Mesenchymal stem cell (in vitro differentiated cells and primary cell): ENCODE measurements around the gene RACGAP1.

Experiments used
- DNase-seq: peaks from one replicate; pipeline ENCODE4 v3.0.0-alpha.2; 2013
- H2AFZ ChIP-seq: one replicate; pipeline ENCODE4 v1.6.1; 2013; ENCODE audit warnings: low read depth, mild to moderate bottlenecking, control low read depth, inconsistent platforms, low read length, moderate library complexity
- H2AK5ac ChIP-seq: 2 replicates; pipeline ENCODE4 v1.6.1; 2013; ENCODE audit warnings: low read length, moderate library complexity, mild to moderate bottlenecking, inconsistent platforms; ENCODE audit not compliant: severe bottlenecking
- H2BK120ac ChIP-seq: one replicate; pipeline ENCODE4 v1.6.1; 2013; ENCODE audit warnings: low read depth, mild to moderate bottlenecking, inconsistent platforms, low read length, moderate library complexity
- H2BK12ac ChIP-seq, 2 experiments: one replicate each; pipeline ENCODE4 v1.6.1; 2013; ENCODE audit warnings: inconsistent platforms in 2 of 2, low read length in 2 of 2, mild to moderate bottlenecking in 2 of 2, moderate library complexity in 2 of 2, control low read depth in 1 of 2
- H2BK15ac ChIP-seq: one replicate; pipeline ENCODE4 v1.6.1; 2013; ENCODE audit warnings: mild to moderate bottlenecking, low read depth, inconsistent platforms; ENCODE audit not compliant: poor library complexity, severe bottlenecking
- H2BK5ac ChIP-seq: 2 replicates; pipeline ENCODE4 v1.6.1; 2013; ENCODE audit warnings: low read depth, mild to moderate bottlenecking, low read length, control low read depth, inconsistent platforms; ENCODE audit not compliant: poor library complexity, severe bottlenecking
- H3K14ac ChIP-seq, 2 experiments: one replicate each; pipeline ENCODE4 v1.6.1; 2013; ENCODE audit warnings: inconsistent platforms in 2 of 2, low read length in 2 of 2, control low read depth in 1 of 2, mild to moderate bottlenecking in 1 of 2, moderate library complexity in 1 of 2
- H3K18ac ChIP-seq, 2 experiments: one replicate each; pipeline ENCODE4 v1.6.1; 2013; ENCODE audit warnings: inconsistent platforms in 2 of 2, low read length in 2 of 2, control low read depth in 1 of 2, low read depth in 1 of 2, mild to moderate bottlenecking in 1 of 2
- H3K23ac ChIP-seq, 2 experiments: one replicate each; pipeline ENCODE4 v1.6.1; 2013; ENCODE audit warnings: inconsistent platforms in 2 of 2, low read length in 2 of 2, mild to moderate bottlenecking in 2 of 2, moderate library complexity in 2 of 2, control low read depth in 1 of 2
- H3K27ac ChIP-seq: 2 replicates; pipeline ENCODE4 v1.5.1; 2013; ENCODE audit warnings: mild to moderate bottlenecking, moderate library complexity, low read length, control low read depth, inconsistent platforms; ENCODE audit not compliant: poor library complexity, severe bottlenecking
- H3K27me3 ChIP-seq, 2 experiments: 2 replicates each; pipeline versions ENCODE4 v1.6.1 to v1.7.0; 2013; ENCODE audit warnings: low read length in 2 of 2, mild to moderate bottlenecking in 2 of 2, moderate library complexity in 2 of 2, control low read depth in 1 of 2, inconsistent platforms in 1 of 2; ENCODE audit not compliant: control insufficient read depth in 1 of 2, insufficient read depth in 1 of 2
- H3K36me3 ChIP-seq, 2 experiments: 2 replicates each; pipeline versions ENCODE4 v1.6.1 to v1.7.0; 2013; ENCODE audit warnings: low read length in 2 of 2, control low read depth in 1 of 2, inconsistent platforms in 1 of 2, low read depth in 1 of 2, mild to moderate bottlenecking in 1 of 2; ENCODE audit not compliant: insufficient read depth in 2 of 2, control insufficient read depth in 1 of 2
- H3K4ac ChIP-seq, 2 experiments: one replicate each; pipeline ENCODE4 v1.6.1; 2013; ENCODE audit warnings: inconsistent platforms in 2 of 2, low read length in 2 of 2, mild to moderate bottlenecking in 2 of 2, moderate library complexity in 2 of 2, control low read depth in 1 of 2, low read depth in 1 of 2
- H3K4me1 ChIP-seq: 2 replicates; pipeline ENCODE4 v1.6.1; 2013; ENCODE audit warnings: low read depth, low read length, control low read depth; ENCODE audit not compliant: control insufficient read depth, insufficient read depth
- H3K4me2 ChIP-seq: 2 replicates; pipeline ENCODE4 v1.6.1; 2013; ENCODE audit warnings: low read length, mild to moderate bottlenecking, inconsistent platforms; ENCODE audit not compliant: poor library complexity, severe bottlenecking
- H3K4me3 ChIP-seq, 2 experiments: 2 replicates each; pipeline versions ENCODE4 v1.5.1 to v1.7.0; 2013; ENCODE audit warnings: low read length in 2 of 2, mild to moderate bottlenecking in 2 of 2, control low read depth in 1 of 2, low read depth in 1 of 2; ENCODE audit not compliant: insufficient read depth in 1 of 2
- H3K79me1 ChIP-seq: replicated peaks from 2 replicates; pipeline ENCODE4 v1.6.1; 2013; ENCODE audit warnings: mild to moderate bottlenecking, control low read depth, low read length, inconsistent platforms; ENCODE audit not compliant: poor library complexity, severe bottlenecking
- H3K9ac ChIP-seq: 2 replicates; pipeline ENCODE4 v1.7.0; 2013; ENCODE audit warnings: mild to moderate bottlenecking, low read length, moderate library complexity
- H3K9me3 ChIP-seq: 2 replicates; pipeline ENCODE4 v1.7.0; 2013; ENCODE audit warnings: mild to moderate bottlenecking, low read length; ENCODE audit not compliant: control insufficient read depth
- H4K8ac ChIP-seq: one replicate; pipeline ENCODE4 v1.6.1; 2013; ENCODE audit warnings: inconsistent platforms, mild to moderate bottlenecking, low read length, moderate library complexity
- H4K91ac ChIP-seq: one replicate; pipeline ENCODE4 v1.6.1; 2013; ENCODE audit warnings: mild to moderate bottlenecking, low read length, inconsistent platforms
- WGBS: methylation state at CpG from one replicate; pipeline ENCODE4 v1.1.7; 2013; ENCODE audit warnings: mixed read lengths; 5-methylcytosine and 5-hydroxymethylcytosine counted together

RACGAP1 gene

DNA sequence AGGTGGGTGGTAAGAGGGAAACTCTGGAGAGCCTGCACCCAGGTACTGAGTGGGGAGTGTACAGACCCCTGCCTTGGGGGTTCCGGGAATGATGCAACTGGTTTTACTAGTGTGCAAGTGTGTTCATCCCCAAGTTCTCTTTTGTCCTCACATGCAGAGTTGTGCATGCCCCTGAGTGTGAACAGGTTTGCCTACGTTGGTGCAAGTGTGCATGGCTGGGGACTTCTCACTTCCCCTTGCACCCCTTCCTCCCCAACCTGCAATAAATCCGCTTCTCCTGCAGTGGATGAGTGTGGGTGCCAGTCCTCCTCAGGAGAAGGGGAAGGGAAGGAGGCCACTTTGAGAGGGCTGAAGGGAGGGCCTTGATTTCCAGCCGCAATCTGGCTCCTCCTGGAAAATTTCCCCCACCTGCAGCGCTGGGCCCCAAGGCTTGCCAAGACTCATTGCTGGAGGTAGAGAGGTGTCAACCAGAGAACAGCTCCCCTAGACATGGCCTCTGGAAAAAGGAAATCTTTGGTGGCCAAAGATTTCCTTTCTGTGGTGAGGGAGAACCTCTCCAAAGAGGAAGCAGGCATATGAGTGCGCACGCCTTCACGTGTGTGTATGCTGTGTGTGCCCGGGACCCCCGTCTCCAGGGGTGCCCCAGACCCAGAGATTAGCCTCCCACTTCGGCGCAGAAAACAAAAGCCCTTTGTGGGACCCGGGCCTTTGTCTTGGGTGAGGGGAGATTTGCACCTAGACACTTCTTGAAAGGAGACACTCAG lies 69.2 kb downstream of the RACGAP1 start:
- DNase-seq, result no peak
- H3K4me2 ChIP-seq, result no peak overlapping the region
- H3K9ac ChIP-seq, result no peak overlapping the region
- H3K27me3 ChIP-seq, result peaks cover 95 to 98% of the 10 kb centered on the region in 2 experiments
- H2AK5ac ChIP-seq, result no peak overlapping the region
- H3K9me3 ChIP-seq, result no peaks in the 10 kb centered on the region
- no peak overlapping the region for H4K8ac ChIP-seq
- no peak overlapping the region for H2BK15ac ChIP-seq
- no peak overlapping the region for H4K91ac ChIP-seq
- H3K18ac ChIP-seq, result no peak overlapping the region
- H3K27ac ChIP-seq, result no peak overlapping the region
- H3K36me3 ChIP-seq, result no peaks in the 10 kb centered on the region
- H3K4ac ChIP-seq, result no peak overlapping the region
- peaks cover 14% of the 10 kb centered on the region for H3K4me1 ChIP-seq
- 85% methylated on average over 12 of the region's 13 CpGs for WGBS
- H3K4me3 ChIP-seq, result no peak overlapping the region
- no peak overlapping the region for H2AFZ ChIP-seq
- H2BK120ac ChIP-seq, result no peak overlapping the region
- H3K79me1 ChIP-seq, result no peaks in the 10 kb centered on the region
- no peak overlapping the region for H2BK12ac ChIP-seq
- H3K14ac ChIP-seq, result no peak overlapping the region
- H2BK5ac ChIP-seq, result no peak overlapping the region
- no peak overlapping the region for H3K23ac ChIP-seq

- H2BK120ac ChIP-seq, result no peak overlapping the region
- H3K23ac ChIP-seq, result no peak overlapping the region
- H2BK12ac ChIP-seq, result no peak overlapping the region
- H2AK5ac ChIP-seq, result no peak overlapping the region
- DNase-seq, result no peak
- H3K27me3 ChIP-seq, result peaks cover 88 to 94% of the 10 kb centered on the region in 2 experiments
- no peak overlapping the region for H3K27ac ChIP-seq
- no peak overlapping the region for H3K4me2 ChIP-seq
- H3K9me3 ChIP-seq, result no peaks in the 10 kb centered on the region
- WGBS, result 45% methylated on average over 53 of the region's 53 CpGs
- H3K4ac ChIP-seq, result no peak overlapping the region
- H2BK5ac ChIP-seq, result no peak overlapping the region
- no peak overlapping the region for H3K14ac ChIP-seq
- no peak overlapping the region for H2AFZ ChIP-seq
- no peak overlapping the region for H2BK15ac ChIP-seq
- no peak overlapping the region for H3K9ac ChIP-seq
- no peaks in the 10 kb centered on the region for H3K79me1 ChIP-seq
- no peak overlapping the region for H4K8ac ChIP-seq
- H3K4me3 ChIP-seq, result no peak overlapping the region
- H4K91ac ChIP-seq, result no peak overlapping the region
- H3K36me3 ChIP-seq, result no peaks in the 10 kb centered on the region
- peaks cover 9% of the 10 kb centered on the region for H3K4me1 ChIP-seq
- H3K18ac ChIP-seq, result no peak overlapping the region
These were observed 70.1 kb downstream of the RACGAP1 start for GRCh38 chr12:49954863-49955830.

GRCh38 chr12:49953961-49954846 lies 71.1 kb downstream of the RACGAP1 start:
- Histone ChIP-seq H3K9ac (no peak overlapping the region), H2BK5ac (no peak overlapping the region), H3K4ac (no peak overlapping the region), H3K27me3 (peaks cover 86 to 87% of the 10 kb centered on the region in 2 experiments), H3K9me3 (no peaks in the 10 kb centered on the region), H3K23ac (no peak overlapping the region), H3K4me1 (peaks cover 2% of the 10 kb centered on the region), H2AK5ac (no peak overlapping the region), H3K4me3 (no peak overlapping the region), H3K4me2 (no peak overlapping the region), H2BK12ac (no peak overlapping the region), H4K8ac (no peak overlapping the region), H3K27ac (no peak overlapping the region), H2BK15ac (peak overlapping the region; percentile 9), H3K18ac (no peak overlapping the region), H3K79me1 (no peaks in the 10 kb centered on the region), H2BK120ac (no peak overlapping the region), H2AFZ (no peak overlapping the region), H3K36me3 (no peaks in the 10 kb centered on the region), H3K14ac (no peak overlapping the region), H4K91ac (no peak overlapping the region)
- WGBS, result 83% methylated on average over 21 of the region's 21 CpGs
- no peak for DNase-seq
